IPS-18a (cell line): ENCODE results near the gene ADCY7.

ENCODE experiments used
- H3K27ac ChIP-seq: one replicate; pipeline ENCODE4 v1.5.1; 2013; ENCODE audit warnings: low read length
- H3K27me3 ChIP-seq: one replicate; pipeline ENCODE4 v1.6.1; 2013; ENCODE audit warnings: mild to moderate bottlenecking, low read length; ENCODE audit not compliant: control insufficient read depth, insufficient read depth
- H3K36me3 ChIP-seq: one replicate; pipeline ENCODE4 v1.6.1; 2013; ENCODE audit warnings: low read depth, low read length; ENCODE audit not compliant: control insufficient read depth
- H3K4me1 ChIP-seq: one replicate; pipeline ENCODE4 v1.6.1; 2013; ENCODE audit warnings: low read depth, low read length; ENCODE audit not compliant: control insufficient read depth
- H3K4me3 ChIP-seq: one replicate; pipeline ENCODE4 v1.5.1; 2013; ENCODE audit warnings: low read length
- H3K9ac ChIP-seq: one replicate; pipeline ENCODE4 v1.6.1; 2013; ENCODE audit warnings: mild to moderate bottlenecking, low read length, moderate library complexity
- H3K9me3 ChIP-seq: one replicate; pipeline ENCODE4 v1.6.1; 2013; ENCODE audit warnings: low read depth, low read length; ENCODE audit not compliant: control insufficient read depth

The ADCY7 gene

DNA sequence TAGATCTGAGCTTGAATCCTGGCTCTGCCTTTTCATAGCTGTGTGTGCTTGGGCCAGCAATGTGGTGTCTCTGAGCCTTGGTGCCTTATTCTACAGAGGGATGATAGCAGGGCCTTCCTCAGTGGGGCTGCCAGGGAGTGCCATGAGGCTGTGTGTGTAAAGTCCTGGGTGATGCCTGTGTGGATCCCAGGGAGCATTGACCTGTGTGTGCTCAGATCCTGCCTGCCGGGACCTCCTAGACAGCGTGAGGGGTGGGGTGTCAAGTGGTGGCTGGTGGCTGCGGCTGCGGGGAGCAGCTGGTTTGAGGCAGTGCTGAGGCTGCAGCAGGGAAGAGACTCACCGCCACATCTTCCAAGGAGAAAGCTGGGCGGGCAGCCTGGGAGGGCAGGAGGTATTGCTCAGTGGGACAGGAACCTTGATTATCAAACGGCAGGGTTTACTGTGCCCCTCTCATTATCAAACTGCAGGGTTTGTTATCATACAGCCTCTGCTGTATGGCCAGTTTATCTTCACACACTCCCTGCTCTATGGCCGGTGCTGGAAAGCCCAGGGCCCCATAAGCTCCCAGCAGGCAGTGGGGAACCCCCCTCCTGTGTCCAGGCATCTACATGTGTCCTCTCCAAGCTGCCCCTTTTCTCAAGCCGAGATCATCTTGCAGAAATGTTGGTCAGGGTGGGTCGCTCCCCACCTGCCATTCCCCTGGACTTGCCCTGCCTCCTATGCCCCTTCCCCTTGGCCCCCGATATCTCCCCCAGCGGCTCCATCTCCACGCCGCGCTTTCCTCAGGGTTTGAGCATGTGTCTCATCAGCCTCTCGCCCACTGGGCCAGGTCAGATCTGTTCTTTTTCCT, 3.1 kb upstream of the ADCY7 start:
- Histone ChIP-seq H3K9me3 (no peaks in the 10 kb centered on the region), H3K36me3 (no peaks in the 10 kb centered on the region), H3K27ac (no peak overlapping the region), H3K4me3 (no peak overlapping the region), H3K9ac (no peak overlapping the region), H3K4me1 (peaks cover 4% of the 10 kb centered on the region), H3K27me3 (no peaks in the 10 kb centered on the region)

DNA sequence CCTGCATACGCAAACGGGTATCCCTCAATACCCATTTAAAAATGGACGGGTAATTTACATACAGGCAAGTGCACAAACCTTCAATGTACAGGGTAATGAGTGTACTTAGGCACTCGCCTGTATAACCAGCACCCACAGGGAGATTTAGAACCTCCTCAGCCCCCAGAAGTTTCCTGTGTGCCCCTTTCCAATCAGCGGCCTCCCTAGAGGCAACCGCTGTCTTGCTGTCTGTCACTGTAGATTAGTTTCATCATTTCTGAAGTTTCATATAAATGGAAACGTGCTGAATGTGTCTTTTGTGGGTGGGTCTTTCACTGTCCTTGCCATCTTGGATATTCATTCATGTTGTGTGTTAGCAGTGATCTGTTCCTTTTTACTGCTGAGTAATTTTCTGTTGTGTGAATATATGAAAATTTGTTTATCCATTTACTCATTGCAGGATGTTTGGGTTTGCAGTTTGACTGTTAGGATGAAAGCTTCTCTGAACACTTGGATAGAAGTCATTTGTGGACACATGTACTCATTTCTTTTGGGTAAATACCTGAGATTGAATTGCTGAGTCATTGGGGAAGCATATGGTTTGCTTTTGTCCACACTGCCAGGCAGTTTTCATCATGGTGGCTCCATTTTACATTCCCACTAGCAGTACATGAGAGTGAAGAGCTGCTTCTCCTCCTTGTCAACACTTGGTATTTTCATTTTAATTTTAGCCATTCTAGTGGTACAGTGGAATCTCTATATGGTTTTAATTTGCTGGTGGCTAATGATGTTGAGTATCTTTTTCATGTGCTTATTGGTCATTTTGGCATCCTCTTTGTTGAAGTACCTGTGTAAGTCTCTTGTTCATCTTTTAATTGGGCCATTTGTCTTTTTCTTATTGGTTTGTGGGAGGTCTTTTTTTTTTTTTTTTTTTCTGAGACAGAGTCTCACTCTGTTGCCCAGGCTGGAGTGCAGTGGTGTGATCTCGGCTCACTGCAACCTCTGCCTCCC, 2.1 kb upstream of the ADCY7 start:
- Histone ChIP-seq H3K27me3 (no peaks in the 10 kb centered on the region), H3K9me3 (no peaks in the 10 kb centered on the region), H3K4me1 (peaks cover 4% of the 10 kb centered on the region), H3K4me3 (no peak overlapping the region), H3K36me3 (no peaks in the 10 kb centered on the region), H3K9ac (no peak overlapping the region), H3K27ac (no peak overlapping the region)

DNA sequence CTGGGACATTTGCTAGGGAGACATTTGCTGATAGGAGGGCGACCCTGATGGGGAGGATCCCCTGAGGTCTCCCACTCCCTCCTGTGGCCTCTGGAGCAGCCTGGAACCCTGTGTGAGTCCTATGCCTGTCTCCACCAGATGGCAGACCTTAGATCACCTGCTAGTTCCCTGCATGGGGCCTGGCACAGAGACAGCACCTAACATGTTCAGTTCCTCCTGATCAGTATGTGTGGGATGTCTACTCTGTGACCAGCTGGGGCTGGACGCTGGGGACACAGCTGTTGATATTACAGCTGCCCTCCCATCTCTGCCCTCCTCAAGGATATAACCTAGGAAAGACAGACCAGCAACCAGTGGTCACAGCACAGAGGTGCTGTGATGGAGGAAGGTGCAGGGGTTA, 1.1 kb upstream of the ADCY7 start:
- Histone ChIP-seq H3K27ac (no peak overlapping the region), H3K4me1 (peaks cover 4% of the 10 kb centered on the region), H3K4me3 (no peak overlapping the region), H3K27me3 (no peaks in the 10 kb centered on the region), H3K36me3 (no peaks in the 10 kb centered on the region), H3K9ac (no peak overlapping the region), H3K9me3 (no peaks in the 10 kb centered on the region)

DNA sequence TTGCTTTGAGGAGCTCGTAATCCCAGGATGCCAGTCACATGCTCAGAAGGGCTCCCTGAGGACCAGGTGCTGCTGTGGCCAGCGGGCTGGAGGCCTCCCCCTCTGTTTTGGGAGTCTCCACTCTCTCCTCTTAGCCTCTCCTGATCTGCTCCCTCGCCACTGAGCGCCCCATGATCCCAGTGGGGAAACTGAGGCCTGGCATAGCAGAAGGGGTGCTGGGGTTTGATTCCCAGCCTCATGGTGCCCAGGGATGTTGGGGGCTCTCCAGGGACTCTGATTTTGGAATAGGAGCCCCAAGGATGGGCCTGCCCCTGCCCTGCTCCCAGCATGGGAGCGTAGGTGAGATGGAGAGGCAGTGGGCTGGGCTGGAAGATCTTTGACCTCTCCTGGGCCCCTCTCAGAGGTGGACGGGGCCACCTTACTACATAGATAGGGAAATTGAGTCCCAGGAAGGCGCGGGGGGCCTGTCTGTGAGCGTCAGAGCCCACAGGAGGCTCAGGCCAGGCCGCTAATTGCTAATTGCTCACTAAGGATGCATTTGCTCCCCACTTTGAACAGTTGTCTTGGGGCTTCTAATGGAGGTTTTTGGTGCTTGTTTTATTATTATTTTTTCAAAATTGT, 525 bp upstream of the ADCY7 start:
- no peaks in the 10 kb centered on the region for H3K9me3 ChIP-seq
- H3K27ac ChIP-seq: no peak overlapping the region
- H3K27me3 ChIP-seq: no peaks in the 10 kb centered on the region
- H3K36me3 ChIP-seq: no peaks in the 10 kb centered on the region
- no peak overlapping the region for H3K9ac ChIP-seq
- no peak overlapping the region for H3K4me3 ChIP-seq
- H3K4me1 ChIP-seq: peaks cover 4% of the 10 kb centered on the region

DNA sequence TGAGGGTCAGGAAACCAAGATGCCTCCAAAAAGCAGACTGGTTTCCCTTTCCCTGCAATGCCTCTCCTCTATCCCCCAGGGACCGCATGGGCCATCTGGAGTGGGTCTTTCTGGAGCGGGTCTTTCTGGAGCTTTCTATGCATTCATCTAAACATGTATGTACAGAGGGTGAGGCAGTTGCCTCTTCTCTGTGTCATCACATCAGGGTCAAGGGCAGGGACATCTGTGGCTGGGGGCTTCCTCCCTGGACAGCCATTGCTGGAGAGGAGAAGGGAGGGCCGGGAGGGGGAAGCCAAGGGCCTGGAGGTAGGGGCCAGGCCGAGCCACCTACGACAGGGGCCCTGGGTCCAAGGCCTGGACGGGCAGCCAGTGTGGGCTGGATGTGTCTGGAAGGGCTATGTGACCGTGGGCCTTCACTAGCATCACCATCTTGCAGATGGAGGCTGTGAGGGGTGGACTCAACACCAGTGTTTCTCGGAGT, 840 bp downstream of the ADCY7 start:
- no peaks in the 10 kb centered on the region for H3K36me3 ChIP-seq
- no peak overlapping the region for H3K4me3 ChIP-seq
- H3K27ac ChIP-seq: no peak overlapping the region
- H3K4me1 ChIP-seq: peaks cover 4% of the 10 kb centered on the region
- H3K9ac ChIP-seq: no peak overlapping the region
- H3K9me3 ChIP-seq: no peaks in the 10 kb centered on the region
- H3K27me3 ChIP-seq: no peaks in the 10 kb centered on the region

- H3K27me3 ChIP-seq: no peaks in the 10 kb centered on the region
- peaks cover 4% of the 10 kb centered on the region for H3K4me1 ChIP-seq
- no peaks in the 10 kb centered on the region for H3K9me3 ChIP-seq
- no peaks in the 10 kb centered on the region for H3K36me3 ChIP-seq
- H3K4me3 ChIP-seq: no peak overlapping the region
- H3K9ac ChIP-seq: no peak overlapping the region
- H3K27ac ChIP-seq: no peak overlapping the region
These were observed 1.3 kb downstream of the ADCY7 start for GRCh38 chr16:50267651-50268050.

DNA sequence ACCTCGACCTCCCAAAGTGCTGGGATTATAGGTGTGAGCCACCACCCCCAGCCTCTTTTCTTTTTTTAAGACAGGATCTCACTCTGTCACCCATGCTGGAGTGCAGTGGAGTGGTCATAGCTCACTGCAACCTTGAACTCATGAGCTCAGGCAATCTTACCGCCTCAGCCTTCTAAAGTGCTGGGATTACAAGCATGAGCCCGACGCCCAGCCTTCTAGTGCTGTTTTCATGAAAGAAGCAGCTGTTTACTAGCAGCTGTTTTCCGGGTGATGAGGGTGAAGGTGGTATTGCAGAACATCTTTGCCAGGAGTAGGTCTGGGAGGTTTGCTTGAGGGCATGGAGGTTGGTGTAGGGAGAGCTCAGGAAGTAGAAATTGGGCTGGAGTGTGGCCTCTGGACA, 2.0 kb downstream of the ADCY7 start:
- no peaks in the 10 kb centered on the region for H3K36me3 ChIP-seq
- no peaks in the 10 kb centered on the region for H3K27me3 ChIP-seq
- no peaks in the 10 kb centered on the region for H3K9me3 ChIP-seq
- H3K9ac ChIP-seq: no peak overlapping the region
- no peak overlapping the region for H3K27ac ChIP-seq
- peaks cover 4% of the 10 kb centered on the region for H3K4me1 ChIP-seq
- no peak overlapping the region for H3K4me3 ChIP-seq

GRCh38 chr16:50269061-50269705, 2.8 kb downstream of the ADCY7 start:
- Histone ChIP-seq H3K27me3 (no peaks in the 10 kb centered on the region), H3K9me3 (no peaks in the 10 kb centered on the region), H3K4me1 (peaks cover 4% of the 10 kb centered on the region), H3K9ac (no peak overlapping the region), H3K4me3 (no peak overlapping the region), H3K27ac (no peak overlapping the region), H3K36me3 (no peaks in the 10 kb centered on the region)

DNA sequence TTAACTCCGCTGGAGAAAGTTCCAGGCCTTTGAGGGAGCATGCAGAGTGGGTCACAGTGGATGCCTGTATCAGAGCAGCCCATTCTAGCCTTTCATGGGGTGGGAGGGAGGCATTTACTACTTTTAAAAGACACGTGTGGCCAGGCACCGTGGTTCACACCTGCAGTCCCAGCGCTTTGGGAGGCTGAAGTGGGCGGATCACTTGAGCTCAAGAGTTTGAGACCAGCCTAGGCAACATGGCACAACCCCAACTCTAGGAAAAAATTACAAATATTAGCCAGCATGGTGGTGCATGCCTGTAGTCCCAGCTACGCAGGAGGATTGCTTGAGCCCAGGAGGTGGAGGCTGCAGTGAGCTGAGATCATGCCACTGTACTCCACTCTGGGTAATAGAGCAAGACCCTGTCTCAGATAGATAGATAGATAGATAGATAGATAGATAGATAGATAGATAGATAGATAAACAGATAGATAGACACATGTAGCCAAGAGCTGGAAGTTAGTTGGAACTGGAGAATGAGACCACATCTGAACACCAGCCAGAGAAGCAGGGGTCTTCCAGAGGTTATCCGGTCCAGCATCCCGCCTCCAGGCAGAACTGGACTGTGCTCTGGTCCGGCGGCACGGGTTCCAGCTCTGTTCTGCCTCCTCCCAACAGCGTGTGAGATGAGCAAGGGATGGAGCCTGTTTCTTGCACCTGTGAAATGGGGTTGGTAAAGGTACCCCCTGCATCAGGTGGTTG, 3.6 kb downstream of the ADCY7 start:
- no peak overlapping the region for H3K27ac ChIP-seq
- no peaks in the 10 kb centered on the region for H3K36me3 ChIP-seq
- no peaks in the 10 kb centered on the region for H3K27me3 ChIP-seq
- no peak overlapping the region for H3K9ac ChIP-seq
- H3K4me1 ChIP-seq: peaks cover 4% of the 10 kb centered on the region
- H3K9me3 ChIP-seq: no peaks in the 10 kb centered on the region
- no peak overlapping the region for H3K4me3 ChIP-seq

- H3K9ac ChIP-seq: no peak overlapping the region
- H3K9me3 ChIP-seq: no peaks in the 10 kb centered on the region
- H3K4me1 ChIP-seq: peaks cover 4% of the 10 kb centered on the region
- H3K4me3 ChIP-seq: no peak overlapping the region
- no peaks in the 10 kb centered on the region for H3K36me3 ChIP-seq
- H3K27me3 ChIP-seq: no peaks in the 10 kb centered on the region
- no peak overlapping the region for H3K27ac ChIP-seq
These were observed 4.3 kb downstream of the ADCY7 start for GRCh38 chr16:50270510-50271147.
